GM10248 (cell line): ENCODE results near the gene TOR2A.

Experiments used
- CTCF ChIA-PET: fragments of 300-600 bp; sonication (Branson Sonifier 250); formaldehyde crosslinking; extraction: SDS; loops from one replicate; lab custom pipeline; 2021; ENCODE audit warnings: antibody characterized with exemption; lab: Yijun Ruan, JAX
- POLR2A ChIA-PET: fragments of 350-650 bp; sonication (Branson Sonifier 250); formaldehyde crosslinking; extraction: SDS; loops from one replicate; lab custom pipeline; 2020; ENCODE audit warnings: antibody characterized with exemption; lab: Yijun Ruan, JAX
- DNase-seq: peaks from one replicate; pipeline ENCODE4 v3.0.0; 2012; ENCODE audit errors: extremely low spot score
- CTCF ChIP-seq: IDR thresholded peaks from 2 replicates; pipeline ENCODE4 v1.5.1; 2012; ENCODE audit warnings: mild to moderate bottlenecking, low read depth; ENCODE audit errors: extremely low read depth, missing control alignments, control extremely low read depth

TOR2A gene

GRCh38 chr9:127749090-127749787 lies 14.1 kb upstream of the TOR2A start:
- TF ChIP-seq CTCF: no peak
- DNase-seq: no peak
- ChIA-PET POLR2A (no interaction called here), CTCF (interaction anchor here (0.9 to 4.2 kb wide), 3 partner anchors 8 to 15 kb away, joined by 3 to 17 read pairs (median 3); partner anchors contain the start of gene TOR2A)

GRCh38 chr9:127746959-127747569 lies 12.0 kb upstream of the TOR2A start:
- ChIA-PET CTCF (interaction anchor here (3.1 kb wide), 1 partner anchor 12 kb away, joined by 26 read pairs; the partner anchor contains the start of gene TOR2A), POLR2A (no interaction called here)
- no peak for TF ChIP-seq CTCF
- DNase-seq: no peak

- ChIA-PET POLR2A (no interaction called here), CTCF (interaction anchor here (0.9 to 4.7 kb wide), 8 partner anchors 9 to 154 kb away, joined by 3 to 26 read pairs (median 11); partner anchors contain the start of genes PTRH1, TOR2A and TTC16)
- no peak for TF ChIP-seq CTCF
- DNase-seq: no peak
Measured at GRCh38 chr9:127744398-127745110, 9.5 kb upstream of the TOR2A start.

DNA sequence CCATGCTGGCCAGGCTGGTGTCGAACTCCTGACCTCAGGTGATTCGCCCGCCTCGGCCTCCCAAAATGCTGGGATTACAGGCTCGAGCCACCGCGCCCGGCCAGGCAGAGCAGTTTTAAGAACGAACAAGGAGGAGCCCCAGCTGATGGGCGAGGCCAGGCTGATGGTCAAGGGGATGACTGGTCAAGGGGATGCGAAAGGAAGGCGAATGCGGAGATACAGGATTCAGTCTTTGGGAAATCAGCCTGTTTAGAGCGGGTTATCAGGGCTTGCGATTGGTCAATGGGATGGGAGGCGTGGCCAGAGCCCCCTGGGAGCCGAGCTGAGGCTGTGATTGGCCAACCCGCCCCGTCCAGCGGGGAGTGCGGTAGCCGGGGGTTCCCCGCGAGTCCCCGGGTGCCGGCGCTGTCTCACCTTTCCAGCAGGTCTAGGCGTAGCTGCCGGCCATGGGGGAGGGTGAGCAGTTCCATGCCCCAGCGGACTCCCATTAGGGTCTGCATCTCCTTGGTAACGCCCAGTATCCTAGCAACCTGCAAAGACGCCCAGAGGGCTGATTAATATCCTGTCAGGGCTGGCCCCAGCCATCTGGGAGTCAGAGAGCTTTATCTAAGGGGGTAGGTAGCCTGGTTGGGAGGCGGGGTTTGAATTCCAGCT lies 7.5 kb upstream of the TOR2A start:
- DNase-seq: no peak
- CTCF ChIA-PET: interaction anchor here (0.9 to 4.7 kb wide), 5 partner anchors 8 to 179 kb away, joined by 3 to 18 read pairs (median 13); partner anchors contain the start of gene TOR2A
- POLR2A ChIA-PET: interaction anchor here (0.5 kb wide), 1 partner anchor 72 kb away, joined by 5 read pairs; no protein-coding TSS in a partner anchor
- TF ChIP-seq CTCF: no peak

GRCh38 chr9:127741831-127742434 lies 6.8 kb upstream of the TOR2A start:
- POLR2A ChIA-PET: interaction anchor here (0.5 kb wide), 1 partner anchor 72 kb away, joined by 5 read pairs; no protein-coding TSS in a partner anchor
- DNase-seq: no peak
- no peak for TF ChIP-seq CTCF
- CTCF ChIA-PET: interaction anchor here (0.9 to 4.7 kb wide), 5 partner anchors 11 to 179 kb away, joined by 3 to 17 read pairs (median 4); no protein-coding TSS in a partner anchor
